Parathyroid adenoma (tissue), 2 donors: ENCODE measurements around the gene IL19.
"Not testable (repeated sequence)": the region's sequence is repeated elsewhere in the genome, so short reads cannot be mapped to it uniquely, and the experiment has no call there.

Experiments
- H2AFZ ChIP-seq: fragments of 300-600 bp; sonication (generic); one replicate; pipeline ENCODE4 v1.7.0; 2017; ENCODE audit warnings: antibody characterized with exemption, mild to moderate bottlenecking
- H3K27ac ChIP-seq: fragments of 300-600 bp; sonication (generic); one replicate; pipeline ENCODE4 v1.7.0; 2017
- H3K27me3 ChIP-seq: fragments of 300-600 bp; sonication (generic); one replicate; pipeline ENCODE4 v1.7.0; 2017; ENCODE audit warnings: low read length; ENCODE audit not compliant: control insufficient read depth, insufficient read depth
- H3K36me3 ChIP-seq: fragments of 300-600 bp; sonication (generic); one replicate; pipeline ENCODE4 v1.7.0; 2017; ENCODE audit warnings: low read length; ENCODE audit not compliant: control insufficient read depth, insufficient read depth
- H3K4me1 ChIP-seq: fragments of 300-600 bp; sonication (generic); one replicate; pipeline ENCODE4 v1.7.0; 2017; ENCODE audit warnings: control low read depth
- H3K4me2 ChIP-seq: fragments of 300-600 bp; sonication (generic); one replicate; pipeline ENCODE4 v1.7.0; 2017; ENCODE audit warnings: low read length
- H3K4me3 ChIP-seq: fragments of 300-600 bp; sonication (generic); one replicate; pipeline ENCODE4 v1.7.0; 2017; ENCODE audit warnings: low read depth, low read length
- H3K79me2 ChIP-seq: fragments of 300-600 bp; sonication (generic); one replicate; pipeline ENCODE4 v1.7.0; 2017; ENCODE audit warnings: control low read depth
- H3K9ac ChIP-seq: fragments of 300-600 bp; sonication (generic); one replicate; pipeline ENCODE4 v1.7.0; 2017; ENCODE audit warnings: mild to moderate bottlenecking
- H3K9me3 ChIP-seq: fragments of 300-600 bp; sonication (generic); one replicate; pipeline ENCODE4 v1.7.0; 2017; ENCODE audit warnings: low read length; ENCODE audit not compliant: control insufficient read depth
- CTCF ChIP-seq: fragments of 300-600 bp; sonication (generic); IDR thresholded peaks from one replicate; pipeline ENCODE4 v1.7.0; 2017; ENCODE audit warnings: antibody characterized with exemption, mild to moderate bottlenecking
- donor health status: primary hyperparathyroidism.

The IL19 gene

DNA sequence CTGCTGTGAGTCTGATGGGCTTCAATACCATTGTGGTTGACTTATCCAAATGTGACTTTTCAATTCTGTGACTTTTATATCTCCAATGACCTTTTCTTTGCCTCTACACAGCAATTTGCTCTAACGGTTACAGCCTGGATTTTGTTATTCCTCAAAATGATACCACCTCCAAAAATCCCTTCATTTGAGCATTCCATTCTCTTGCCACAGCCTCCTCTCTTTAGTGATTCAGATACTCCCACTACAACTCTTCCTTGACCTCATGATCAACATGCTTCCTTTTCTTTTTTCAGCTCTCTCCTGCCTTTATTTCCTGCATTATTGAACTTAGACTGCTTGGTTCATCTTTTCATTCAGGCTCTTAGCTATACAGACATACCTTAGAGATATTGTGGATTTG lies 16.6 kb upstream of the IL19 start:
- Histone ChIP-seq H3K27ac (no peak overlapping the region), H3K27me3 (no peaks in the 10 kb centered on the region), H3K36me3 (no peaks in the 10 kb centered on the region), H3K79me2 (no peaks in the 10 kb centered on the region), H3K4me3 (no peak overlapping the region), H3K9ac (no peak overlapping the region), H2AFZ (no peak overlapping the region), H3K9me3 (no peaks in the 10 kb centered on the region), H3K4me1 (no peaks in the 10 kb centered on the region), H3K4me2 (no peak overlapping the region)
- no peak for TF ChIP-seq CTCF

DNA sequence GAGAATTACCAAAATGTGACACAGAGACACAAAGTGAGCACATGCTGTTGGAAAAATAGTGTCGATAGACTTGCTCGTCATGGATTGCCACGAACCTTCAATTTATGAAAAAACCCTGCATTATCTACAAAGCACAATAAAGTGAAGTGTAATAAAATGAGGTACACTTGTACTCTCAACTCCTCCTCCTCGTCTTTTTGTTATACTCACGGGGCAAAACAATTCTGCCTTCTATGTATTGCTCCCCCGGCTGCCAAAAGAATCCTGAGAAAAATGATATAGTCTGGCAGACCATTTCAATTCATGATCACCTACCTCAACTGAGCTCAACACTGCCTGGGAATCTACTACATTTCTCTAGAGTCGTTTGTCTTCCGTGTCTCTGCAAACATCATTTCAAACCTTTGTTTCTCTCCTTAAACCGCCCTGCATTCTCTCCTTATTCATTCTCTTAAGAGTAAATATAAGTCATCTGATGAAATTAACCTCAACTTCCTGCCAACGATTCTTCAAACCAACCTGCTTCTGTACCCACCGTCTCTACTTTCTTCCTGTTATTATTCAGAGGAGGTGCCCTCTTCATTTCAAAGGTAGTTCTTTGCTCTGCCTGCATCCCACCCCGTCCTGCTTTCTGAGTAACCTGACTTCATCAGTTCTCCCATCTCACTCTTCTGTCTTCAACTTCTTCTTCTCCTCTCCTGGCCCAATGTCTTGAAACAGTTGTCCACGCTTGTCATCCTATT lies 12.9 kb upstream of the IL19 start:
- Histone ChIP-seq H3K4me2 (no peak overlapping the region), H3K27ac (no peak overlapping the region), H3K79me2 (no peaks in the 10 kb centered on the region), H2AFZ (no peak overlapping the region), H3K4me3 (no peak overlapping the region), H3K36me3 (no peaks in the 10 kb centered on the region), H3K9ac (no peak overlapping the region), H3K27me3 (no peaks in the 10 kb centered on the region), H3K4me1 (no peaks in the 10 kb centered on the region), H3K9me3 (no peaks in the 10 kb centered on the region)
- TF ChIP-seq CTCF = no peak

- no peak overlapping the region for H3K27ac ChIP-seq
- H3K27me3 ChIP-seq = no peaks in the 10 kb centered on the region
- H3K9me3 ChIP-seq = no peaks in the 10 kb centered on the region
- H3K9ac ChIP-seq = no peak overlapping the region
- H3K4me2 ChIP-seq = no peak overlapping the region
- H3K4me1 ChIP-seq = no peaks in the 10 kb centered on the region
- no peak overlapping the region for H3K4me3 ChIP-seq
- TF ChIP-seq CTCF = no peak
- H3K79me2 ChIP-seq = no peaks in the 10 kb centered on the region
- no peak overlapping the region for H2AFZ ChIP-seq
- H3K36me3 ChIP-seq = no peaks in the 10 kb centered on the region
Measured at GRCh38 chr1:206760590-206760989, 10.0 kb upstream of the IL19 start.

DNA sequence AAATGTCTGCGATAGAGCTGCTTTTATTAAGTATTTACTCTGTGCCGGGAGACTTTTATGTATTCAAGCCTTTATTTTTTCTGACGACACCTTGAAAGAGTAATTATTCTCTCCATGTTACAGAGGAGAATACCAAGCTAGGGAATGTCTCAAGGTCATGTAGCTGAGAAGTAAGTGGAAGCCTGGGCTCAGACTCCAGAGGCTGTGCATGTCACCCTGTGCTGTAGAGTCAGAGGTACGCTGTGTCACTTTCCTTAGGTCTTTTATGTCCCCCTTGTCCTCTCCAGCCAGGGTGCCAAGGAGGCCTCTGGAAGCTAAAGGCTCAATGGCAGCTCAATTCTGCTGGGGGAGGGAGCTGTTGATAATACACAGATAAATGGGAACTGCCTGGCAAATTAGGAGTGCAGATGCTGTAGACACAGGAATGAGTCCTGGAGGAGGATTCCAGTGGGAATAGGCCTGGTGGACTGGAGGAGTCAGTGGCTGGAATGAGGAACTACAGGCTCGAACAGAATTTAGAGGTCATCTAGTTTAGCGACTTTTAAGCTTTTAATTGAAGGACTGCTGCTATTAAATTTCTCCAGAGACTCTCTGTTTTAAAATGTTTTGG lies 9.3 kb upstream of the IL19 start:
- Histone ChIP-seq H3K27ac (no peak overlapping the region), H3K4me2 (no peak overlapping the region), H3K9ac (no peak overlapping the region), H3K27me3 (no peaks in the 10 kb centered on the region), H3K9me3 (no peaks in the 10 kb centered on the region), H3K4me1 (no peaks in the 10 kb centered on the region), H3K79me2 (no peaks in the 10 kb centered on the region), H3K4me3 (no peak overlapping the region), H2AFZ (no peak overlapping the region), H3K36me3 (no peaks in the 10 kb centered on the region)
- TF ChIP-seq CTCF = no peak

DNA sequence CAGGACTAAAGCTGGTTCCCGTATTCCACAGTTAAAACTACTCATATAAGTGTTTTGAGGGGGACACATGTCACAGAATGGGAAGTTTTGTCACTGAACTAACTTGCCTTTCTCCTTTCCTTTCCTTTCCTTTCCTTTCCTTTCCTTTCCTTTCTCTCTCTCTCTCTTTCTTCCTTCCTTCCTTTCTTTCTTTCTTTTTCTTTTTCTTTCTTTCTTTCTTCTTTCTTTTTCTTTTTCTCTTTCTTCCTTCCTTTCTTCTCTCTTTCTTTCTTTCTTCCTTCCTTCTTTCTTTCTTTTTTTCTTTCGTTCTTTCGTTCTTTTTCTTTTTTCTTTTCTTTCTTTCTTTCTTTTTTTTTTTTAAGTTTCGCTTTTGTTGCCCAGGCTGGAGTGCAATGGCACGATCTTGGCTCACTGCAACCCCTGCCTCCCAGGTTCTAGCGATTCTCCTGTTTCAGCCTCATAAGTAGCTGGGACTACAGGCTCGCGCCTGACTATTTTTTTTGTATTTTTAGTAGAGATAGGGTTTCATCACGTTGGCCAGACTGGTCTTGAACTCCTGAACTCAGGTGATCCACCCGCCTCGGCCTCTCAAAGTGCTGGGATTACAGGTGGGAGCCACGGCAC lies 7.7 kb upstream of the IL19 start:
- H3K9ac ChIP-seq, H3K4me2 ChIP-seq, H3K79me2 ChIP-seq, H3K4me1 ChIP-seq, H3K27me3 ChIP-seq, H3K36me3 ChIP-seq, H3K4me3 ChIP-seq, H3K27ac ChIP-seq, H2AFZ ChIP-seq, H3K9me3 ChIP-seq: not testable (repeated sequence)

DNA sequence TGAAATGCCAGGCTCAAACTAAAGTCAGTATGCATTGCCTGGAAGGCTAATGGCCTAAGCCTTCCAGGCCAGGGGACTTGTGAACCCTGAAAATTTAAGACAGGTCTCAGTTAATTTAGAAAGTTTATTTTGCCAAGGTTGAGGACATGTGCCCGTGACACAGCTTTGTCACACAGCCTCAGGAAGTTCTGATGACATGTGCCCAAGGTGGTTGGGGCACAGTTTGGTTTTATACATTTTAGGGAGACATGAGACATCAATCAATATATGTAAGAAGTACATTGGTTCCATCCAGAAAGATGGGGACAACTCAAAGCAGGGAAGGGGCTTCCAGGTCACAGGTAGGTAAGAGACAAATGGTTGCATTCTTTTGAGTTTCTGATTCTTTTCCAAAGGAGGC lies 4.8 kb upstream of the IL19 start:
- H3K4me3 ChIP-seq, H3K27ac ChIP-seq, H3K27me3 ChIP-seq: not testable (repeated sequence)

More for the DNA sequence above, 4.8 kb upstream of the IL19 start:
- not testable (repeated sequence) for H3K4me1 ChIP-seq, H3K4me2 ChIP-seq, H3K36me3 ChIP-seq, H3K9ac ChIP-seq, H3K9me3 ChIP-seq, H2AFZ ChIP-seq, H3K79me2 ChIP-seq
